T-helper 22 cell (primary cell): ENCODE results near the gene PLA2G4A.
"Not testable (repeated sequence)": the region's sequence is repeated elsewhere in the genome, so short reads cannot be mapped to it uniquely, and the experiment has no call there.

Source experiments
- DNase-seq: peaks from one replicate; pipeline ENCODE4 v3.0.0-alpha.2; 2020; ENCODE audit warnings: low read depth

PLA2G4A gene

GRCh38 chr1:186875896-186876835 lies 47.4 kb downstream of the PLA2G4A start:
- no peak for DNase-seq

- DNase-seq = no peak
Observed at GRCh38 chr1:186878356-186878755, 49.6 kb downstream of the PLA2G4A start.

- no peak for DNase-seq
Observed at GRCh38 chr1:186880982-186881381, 52.2 kb downstream of the PLA2G4A start.

GRCh38 chr1:186882372-186883134 lies 53.8 kb downstream of the PLA2G4A start:
- no peak for DNase-seq

GRCh38 chr1:186884251-186884650 lies 55.5 kb downstream of the PLA2G4A start:
- DNase-seq = no peak

GRCh38 chr1:186887203-186887602 lies 58.5 kb downstream of the PLA2G4A start:
- no peak for DNase-seq

GRCh38 chr1:186888367-186888766 lies 59.6 kb downstream of the PLA2G4A start:
- DNase-seq = no peak

GRCh38 chr1:186892936-186893335 lies 64.2 kb downstream of the PLA2G4A start:
- DNase-seq = no peak

GRCh38 chr1:186894415-186894814 lies 65.7 kb downstream of the PLA2G4A start:
- DNase-seq = no peak

- no peak for DNase-seq
Observed at GRCh38 chr1:186896211-186896610, 67.5 kb downstream of the PLA2G4A start.

GRCh38 chr1:186897008-186897407 lies 68.3 kb downstream of the PLA2G4A start:
- DNase-seq = no peak

GRCh38 chr1:186899577-186899976 lies 70.8 kb downstream of the PLA2G4A start:
- DNase-seq = no peak

GRCh38 chr1:186899977-186900376 lies 71.2 kb downstream of the PLA2G4A start:
- DNase-seq = no peak

GRCh38 chr1:186900539-186901237 lies 71.9 kb downstream of the PLA2G4A start:
- no peak for DNase-seq

- no peak for DNase-seq
Observed at GRCh38 chr1:186901631-186902030, 72.9 kb downstream of the PLA2G4A start.

GRCh38 chr1:186903374-186904136 lies 74.8 kb downstream of the PLA2G4A start:
- no peak for DNase-seq

GRCh38 chr1:186904361-186904760 lies 75.6 kb downstream of the PLA2G4A start:
- no peak for DNase-seq

- DNase-seq = no peak
Observed at GRCh38 chr1:186905561-186905960, 76.8 kb downstream of the PLA2G4A start.

GRCh38 chr1:186915555-186915954 lies 86.8 kb downstream of the PLA2G4A start:
- DNase-seq = no peak

- not testable (repeated sequence) for DNase-seq
Observed at GRCh38 chr1:186917106-186917786, 88.5 kb downstream of the PLA2G4A start.

GRCh38 chr1:186921386-186921785 lies 92.6 kb downstream of the PLA2G4A start:
- DNase-seq = not testable (repeated sequence)
